Measurements from ENCODE around the gene EBLN2. TPM values are rescaled to one million over a fixed set of nuclear protein-coding genes. Genes with fewer than 3 reads are reported as not detected.

Gene EBLN2
- 5.5 and 9.3 TPM in 2 replicates for total RNA-seq
- polyA plus RNA-seq = 5.8 and 6.1 TPM in 2 replicates

DNA sequence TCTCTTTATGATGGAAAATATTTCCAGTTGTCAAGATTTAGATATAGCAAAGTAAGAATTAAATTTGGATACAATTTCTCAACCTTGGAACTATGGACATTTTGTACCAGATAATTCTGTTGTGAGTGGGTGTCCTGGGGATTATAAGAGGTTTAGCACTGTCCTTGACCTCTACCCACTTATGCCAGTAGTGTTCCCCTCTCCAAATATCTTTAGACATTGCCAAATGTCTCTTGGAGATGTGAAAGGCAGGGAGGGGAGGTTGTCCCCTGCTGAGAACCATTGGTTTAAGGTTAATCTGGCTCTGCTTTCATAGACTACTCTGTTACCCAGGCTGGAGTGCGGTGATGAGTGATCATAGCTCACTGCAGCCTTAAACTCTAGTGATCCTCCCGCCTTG lies at the start of gene EBLN2:
Gene EBLN2 (plus strand): TSS at position 244 of the 400 bp plus-strand sequence. CDS start 423 bp downstream, outside the sequence.
- Histone ChIP-seq H3K4me2 (no peak within 1 kb of the TSS), H3K9me3 (ENCODE audit: low read depth) (no peaks in the 10 kb centered on the region), H3K4me3 (no peak within 1 kb of the TSS), H4K20me1 (ENCODE audit: insufficient read depth, poor library complexity, severe bottlenecking) (peaks cover 45% of the 10 kb centered on the region), H3K4me1 (ENCODE audit: insufficient read depth) (no peaks in the 10 kb centered on the region), H3K9me2 (replicated peaks; ENCODE audit: insufficient read depth) (no peaks in the 10 kb centered on the region), H2AFZ (no peak within 1 kb of the TSS), H3K36me3 (replicated peaks; ENCODE audit: insufficient read depth, low read depth) (no peaks in the 10 kb centered on the region), H3K27ac (no peak within 1 kb of the TSS), H3K79me2 (peaks cover 59% of the 10 kb centered on the region), H3K27me3 (no peaks in the 10 kb centered on the region)
- TF ChIP-seq EZH2phosphoT487 (IDR thresholded peaks at IDR 0.05; ENCODE audit: low read depth, severe bottlenecking, unreplicated experiment) = no peak
- no peak for TF ChIP-seq EZH2 (IDR thresholded peaks at IDR 0.05; ENCODE audit: borderline replicate concordance)
- TF ChIP-seq, protein P1, sequence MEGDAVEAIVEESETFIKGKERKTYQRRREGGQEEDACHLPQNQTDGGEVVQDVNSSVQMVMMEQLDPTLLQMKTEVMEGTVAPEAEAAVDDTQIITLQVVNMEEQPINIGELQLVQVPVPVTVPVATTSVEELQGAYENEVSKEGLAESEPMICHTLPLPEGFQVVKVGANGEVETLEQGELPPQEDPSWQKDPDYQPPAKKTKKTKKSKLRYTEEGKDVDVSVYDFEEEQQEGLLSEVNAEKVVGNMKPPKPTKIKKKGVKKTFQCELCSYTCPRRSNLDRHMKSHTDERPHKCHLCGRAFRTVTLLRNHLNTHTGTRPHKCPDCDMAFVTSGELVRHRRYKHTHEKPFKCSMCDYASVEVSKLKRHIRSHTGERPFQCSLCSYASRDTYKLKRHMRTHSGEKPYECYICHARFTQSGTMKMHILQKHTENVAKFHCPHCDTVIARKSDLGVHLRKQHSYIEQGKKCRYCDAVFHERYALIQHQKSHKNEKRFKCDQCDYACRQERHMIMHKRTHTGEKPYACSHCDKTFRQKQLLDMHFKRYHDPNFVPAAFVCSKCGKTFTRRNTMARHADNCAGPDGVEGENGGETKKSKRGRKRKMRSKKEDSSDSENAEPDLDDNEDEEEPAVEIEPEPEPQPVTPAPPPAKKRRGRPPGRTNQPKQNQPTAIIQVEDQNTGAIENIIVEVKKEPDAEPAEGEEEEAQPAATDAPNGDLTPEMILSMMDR (IDR thresholded peaks at IDR 0.05; ENCODE audit: poor library complexity) = no peak
- DNase-seq (ENCODE audit: low spot score) = no peak
- 97% methylated on average over 2 of the region's 2 CpGs for WGBS (ENCODE audit: low lambda C conversion rate, missing lambda C conversion rate)

DNA sequence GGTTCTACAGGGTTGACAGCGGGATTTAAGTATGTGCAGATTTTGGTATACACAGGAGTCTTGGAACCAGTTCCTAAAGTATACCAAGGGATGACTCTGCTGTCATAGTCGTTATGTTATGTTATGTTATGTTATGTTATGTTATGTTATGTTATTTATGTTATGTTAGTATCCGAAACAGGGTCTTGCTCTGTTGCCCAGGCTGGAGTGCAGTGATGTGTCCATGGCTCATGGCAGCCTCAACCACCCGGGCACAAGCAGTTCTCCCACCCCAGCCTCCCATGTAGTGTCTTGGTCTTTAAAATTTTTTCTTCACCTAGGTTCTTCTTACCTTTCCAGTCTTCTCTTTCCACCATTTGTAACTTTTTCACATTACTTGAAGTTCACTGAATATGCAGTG lies 43.2 kb upstream of the EBLN2 start:
- Histone ChIP-seq H4K20me1 (ENCODE audit: insufficient read depth, poor library complexity, severe bottlenecking) (peaks cover 98% of the 10 kb centered on the region), H3K9me2 (replicated peaks; ENCODE audit: insufficient read depth) (no peaks in the 10 kb centered on the region), H3K27ac (no peak overlapping the region), H3K79me2 (no peaks in the 10 kb centered on the region), H3K4me1 (ENCODE audit: insufficient read depth) (no peaks in the 10 kb centered on the region), H3K4me2 (no peak overlapping the region), H2AFZ (no peak overlapping the region), H3K9me3 (ENCODE audit: low read depth) (no peaks in the 10 kb centered on the region), H3K27me3 (no peaks in the 10 kb centered on the region), H3K4me3 (no peak overlapping the region), H3K36me3 (replicated peaks; ENCODE audit: insufficient read depth, low read depth) (no peaks in the 10 kb centered on the region)
- no peak for DNase-seq (ENCODE audit: low spot score)
- no peak for TF ChIP-seq EZH2 (IDR thresholded peaks at IDR 0.05; ENCODE audit: borderline replicate concordance)
- TF ChIP-seq EZH2phosphoT487 (IDR thresholded peaks at IDR 0.05; ENCODE audit: low read depth, severe bottlenecking, unreplicated experiment) = no peak
- TF ChIP-seq, protein P1 (IDR thresholded peaks at IDR 0.05; ENCODE audit: poor library complexity) = no peak
- 96% methylated on average over 4 of the region's 4 CpGs for WGBS (ENCODE audit: low lambda C conversion rate, missing lambda C conversion rate)

DNA sequence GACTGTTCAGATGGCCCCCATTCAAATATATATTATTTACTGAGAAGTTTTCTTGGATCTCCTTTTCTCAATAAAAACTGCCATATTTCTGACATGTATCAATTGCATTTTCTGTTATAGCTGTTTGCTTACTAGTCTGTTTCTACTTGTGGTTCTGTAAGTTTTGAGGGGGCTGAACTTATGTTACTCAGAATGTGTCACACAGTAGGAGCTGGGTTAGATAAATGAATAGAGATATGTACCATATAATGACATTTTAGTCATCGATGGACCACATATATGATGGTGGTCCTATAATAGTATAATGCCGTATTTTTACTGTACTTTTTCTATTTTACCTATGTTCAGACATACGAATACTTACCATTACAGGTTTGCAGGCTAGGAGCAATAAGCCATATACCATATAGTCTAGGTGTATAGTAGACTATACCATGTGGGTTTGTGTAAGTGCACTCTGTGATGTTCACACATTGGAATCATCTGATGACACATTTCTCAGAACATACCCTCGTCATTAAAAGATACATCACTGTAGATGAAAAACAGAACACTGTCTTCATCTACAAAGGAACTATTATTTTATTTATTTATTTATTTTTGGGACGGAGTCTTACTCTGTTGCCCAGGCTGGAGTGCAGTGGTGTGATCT lies 42.5 kb upstream of the EBLN2 start:
- Histone ChIP-seq H3K9me2 (replicated peaks; ENCODE audit: insufficient read depth) (no peaks in the 10 kb centered on the region), H3K4me1 (ENCODE audit: insufficient read depth) (peaks cover under 1% of the 10 kb centered on the region), H3K27me3 (no peaks in the 10 kb centered on the region), H3K9me3 (ENCODE audit: low read depth) (no peaks in the 10 kb centered on the region), H3K4me3 (no peak overlapping the region), H3K79me2 (no peaks in the 10 kb centered on the region), H3K36me3 (replicated peaks; ENCODE audit: insufficient read depth, low read depth) (no peaks in the 10 kb centered on the region), H4K20me1 (ENCODE audit: insufficient read depth, poor library complexity, severe bottlenecking) (peaks cover 98% of the 10 kb centered on the region), H2AFZ (no peak overlapping the region), H3K4me2 (no peak overlapping the region), H3K27ac (no peak overlapping the region)
- TF ChIP-seq EZH2phosphoT487 (IDR thresholded peaks at IDR 0.05; ENCODE audit: low read depth, severe bottlenecking, unreplicated experiment) (no peak), EZH2 (IDR thresholded peaks at IDR 0.05; ENCODE audit: borderline replicate concordance) (no peak)
- TF ChIP-seq, protein P1 (IDR thresholded peaks at IDR 0.05; ENCODE audit: poor library complexity) = no peak
- WGBS (ENCODE audit: low lambda C conversion rate, missing lambda C conversion rate) = 82% methylated on average over 5 of the region's 5 CpGs
- no peak for DNase-seq (ENCODE audit: low spot score)

All from hepatocyte (in vitro differentiated cells).